ENCODE results near the gene ATG4A. TPM values are rescaled to one million over a fixed set of nuclear protein-coding genes. Genes with fewer than 3 reads are reported as not detected.

ATG4A gene
- total RNA-seq, 3 donors from 2014 or later = 17.1 to 23.9 (median 21.3) TPM

DNA sequence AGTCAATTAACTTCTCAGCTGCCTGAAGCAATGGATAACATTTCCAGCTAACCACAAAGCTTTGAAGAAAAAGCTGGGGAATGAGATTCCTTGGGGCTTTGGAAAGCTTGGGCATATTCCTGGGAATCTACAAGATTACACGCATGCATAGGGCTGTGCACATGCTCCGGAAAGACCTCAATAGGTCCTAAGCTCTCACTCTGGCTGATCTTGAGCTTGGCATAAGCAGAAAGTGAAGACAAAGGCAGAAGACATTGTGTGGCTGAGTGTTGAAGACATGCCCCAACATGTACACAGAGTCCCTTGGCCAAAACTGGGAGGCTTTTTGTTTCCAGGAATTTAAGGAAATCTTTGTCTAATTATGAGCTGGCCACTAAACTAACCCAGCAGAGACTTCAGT is 31.2 kb downstream of the ATG4A start:
- intact Hi-C loops (cut with DNase I, micrococcal nuclease) = no loop called here
- no peaks in the 10 kb centered on the region for H3K4me1 ChIP-seq (ENCODE audit: low read depth)
- H3K36me3 ChIP-seq (ENCODE audit: low read depth) = no peaks in the 10 kb centered on the region
- ATAC-seq (no peak), DNase-seq (no peak)
- TF ChIP-seq CTCF (IDR thresholded peaks at IDR 0.05) = no peak
- H3K4me3 ChIP-seq = no peak overlapping the region
- H3K9me3 ChIP-seq = no peaks in the 10 kb centered on the region

GRCh38 chrX:108123591-108124366 is 32.2 kb downstream of the ATG4A start:
- Histone ChIP-seq H3K9me3 (no peaks in the 10 kb centered on the region), H3K36me3 (ENCODE audit: low read depth) (no peaks in the 10 kb centered on the region), H3K4me1 (ENCODE audit: low read depth) (no peaks in the 10 kb centered on the region), H3K4me3 (no peak overlapping the region)
- ATAC-seq (no peak), DNase-seq (no peak)
- TF ChIP-seq CTCF (IDR thresholded peaks at IDR 0.05) = no peak
- intact Hi-C loops (cut with DNase I, micrococcal nuclease) = no loop called here

DNA sequence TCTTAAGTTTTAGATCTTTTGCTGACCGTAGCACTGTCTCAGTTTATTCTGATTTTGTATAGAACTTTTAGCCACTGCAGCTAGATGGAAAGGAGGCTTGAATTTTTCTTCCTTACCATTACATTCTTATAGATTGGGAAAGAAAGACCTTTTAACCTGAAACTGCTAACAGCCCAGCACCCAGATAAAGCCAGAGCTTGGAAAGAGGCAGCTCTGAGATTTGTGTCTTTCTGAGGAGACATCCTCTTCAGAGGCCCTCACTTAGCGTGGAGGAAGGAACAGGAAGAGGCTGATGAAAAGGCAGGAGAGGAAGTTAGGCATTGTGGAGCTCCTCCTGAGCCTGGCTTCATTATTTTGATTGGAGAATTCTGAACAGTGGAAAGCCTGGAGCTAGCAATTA is 35.1 kb downstream of the ATG4A start:
- H3K4me1 ChIP-seq (ENCODE audit: low read depth) = no peaks in the 10 kb centered on the region
- intact Hi-C loops (cut with DNase I, micrococcal nuclease) = no loop called here
- no peaks in the 10 kb centered on the region for H3K9me3 ChIP-seq
- TF ChIP-seq CTCF (IDR thresholded peaks at IDR 0.05) = no peak
- no peak for ATAC-seq
- DNase-seq = no peak
- H3K36me3 ChIP-seq (ENCODE audit: low read depth) = no peaks in the 10 kb centered on the region
- no peak overlapping the region for H3K4me3 ChIP-seq

GRCh38 chrX:108127152-108127551 is 35.6 kb downstream of the ATG4A start:
- H3K4me1 ChIP-seq (ENCODE audit: low read depth) = no peaks in the 10 kb centered on the region
- H3K4me3 ChIP-seq = no peak overlapping the region
- intact Hi-C loops (cut with DNase I, micrococcal nuclease) = no loop called here
- no peaks in the 10 kb centered on the region for H3K9me3 ChIP-seq
- no peak for DNase-seq
- H3K36me3 ChIP-seq (ENCODE audit: low read depth) = no peaks in the 10 kb centered on the region
- ATAC-seq = no peak
- TF ChIP-seq CTCF (IDR thresholded peaks at IDR 0.05) = no peak

DNA sequence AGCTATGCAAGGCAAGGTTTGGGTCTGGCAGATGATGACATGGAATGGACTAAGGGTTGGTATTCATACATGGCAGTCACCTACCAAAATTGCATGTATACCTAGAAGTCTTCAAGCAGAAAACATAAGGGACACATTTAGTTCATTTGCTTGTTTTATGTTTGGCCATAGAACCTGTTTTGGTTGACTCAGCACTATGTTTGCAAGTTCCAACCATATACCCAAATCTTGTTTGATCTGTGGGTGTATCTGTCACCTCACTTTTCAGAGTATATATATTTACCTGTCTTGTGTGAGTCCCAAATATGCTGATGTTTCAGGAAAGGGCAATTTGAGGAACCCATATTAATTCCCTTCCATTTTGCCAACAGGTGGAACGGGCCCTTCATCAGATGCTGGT is 39.3 kb downstream of the ATG4A start:
- no peak overlapping the region for H3K4me3 ChIP-seq
- H3K36me3 ChIP-seq (ENCODE audit: low read depth) = no peaks in the 10 kb centered on the region
- no peaks in the 10 kb centered on the region for H3K4me1 ChIP-seq (ENCODE audit: low read depth)
- DNase-seq (no peak), ATAC-seq (no peak)
- intact Hi-C loops (cut with DNase I, micrococcal nuclease) = no loop called here
- no peak for TF ChIP-seq CTCF (IDR thresholded peaks at IDR 0.05)
- no peaks in the 10 kb centered on the region for H3K9me3 ChIP-seq
